Lung microvascular endothelial cell (primary cell): ENCODE data around the gene MEGF6. TPM values are rescaled to one million over a fixed set of nuclear protein-coding genes. Genes with fewer than 3 reads are reported as not detected.
"Not testable (repeated sequence)": the region's sequence is repeated elsewhere in the genome, so short reads cannot be mapped to it uniquely, and the experiment has no call there.

ENCODE experiments used
- DNase-seq, 2 donors: peaks; one replicate each; pipeline versions ENCODE4 v3.0.0 to v3.0.0-alpha.2; 2010; ENCODE audit warnings: low read depth in 2 of 2
- total RNA-seq: library from RNA; depleted of rRNA; stranded (reverse); fragments of >200 nt; gene quantifications from 2 replicates; pipeline ENCODE4 v1.2.1, GENCODE V29; 2014

Gene MEGF6
- total RNA-seq, 1 donor from 2014 or later = 212 TPM

DNA sequence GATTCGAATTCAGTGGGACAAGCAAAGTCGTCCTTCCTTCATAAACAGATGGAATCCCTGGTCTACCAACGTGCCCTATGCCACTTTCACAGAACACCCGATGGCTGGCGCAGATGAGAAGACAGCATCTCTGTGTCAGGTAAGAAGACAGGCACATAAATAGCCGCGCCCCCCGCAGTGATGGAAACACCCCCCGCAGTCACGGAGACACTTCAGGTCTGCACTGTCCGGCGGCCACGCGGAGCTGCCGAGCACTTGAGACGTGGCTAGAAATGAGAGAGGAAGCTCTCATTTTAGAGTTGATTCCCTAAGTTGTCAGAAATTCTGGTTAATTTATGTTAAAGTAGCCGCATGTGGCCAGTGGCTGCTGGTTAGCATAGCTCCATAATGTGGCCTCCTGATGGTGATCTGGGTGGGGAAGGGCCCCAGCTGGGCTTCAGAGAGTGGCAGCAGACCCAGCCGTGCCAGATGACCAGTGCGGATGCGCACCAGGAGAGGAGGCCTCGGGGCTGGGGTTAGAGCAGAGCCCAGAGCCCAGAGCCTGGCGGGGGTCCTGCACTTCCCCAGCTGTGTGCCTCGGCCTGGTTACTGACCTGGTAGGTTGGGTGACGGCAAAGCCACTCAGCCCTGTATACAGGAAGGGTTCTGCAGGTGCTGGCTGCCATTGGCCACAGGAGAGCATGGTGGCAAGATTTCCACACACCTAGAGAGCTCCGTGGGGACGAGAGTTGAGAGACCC is 16.4 kb upstream of the MEGF6 start:
- DNase-seq = no peak

DNA sequence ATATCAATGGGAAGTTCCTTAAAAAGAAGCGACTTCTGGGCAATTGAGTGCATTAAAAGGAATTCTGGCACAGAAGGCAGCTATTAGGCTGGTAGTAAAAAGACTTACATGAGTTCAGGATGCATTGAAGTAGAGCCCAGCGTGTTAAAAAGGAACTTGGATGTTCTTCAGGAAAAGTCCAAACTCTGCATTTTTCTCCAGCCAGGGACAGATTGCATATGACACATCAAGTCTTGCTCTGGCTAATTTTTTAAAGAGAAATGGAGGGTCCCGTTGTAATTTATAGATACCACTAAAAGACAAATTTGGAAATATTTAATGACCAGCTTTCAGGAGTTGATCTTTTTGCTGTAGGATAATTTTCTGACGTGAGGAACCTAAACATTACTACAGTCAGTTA is 14.7 kb upstream of the MEGF6 start:
- DNase-seq = no peak

GRCh38 chr1:3625151-3625907 is 14.0 kb upstream of the MEGF6 start:
- peak; percentile 64 to 75 for DNase-seq

GRCh38 chr1:3624200-3625136 is 13.2 kb upstream of the MEGF6 start, which contains the start of gene TPRG1L:
Gene TPRG1L (plus strand): TSS chr1:3625015. CDS start chr1:3625073, 58 bp downstream.
- DNase-seq = peak; percentile 97

GRCh38 chr1:3623441-3624199 is 12.3 kb upstream of the MEGF6 start:
- DNase-seq = no peak

GRCh38 chr1:3622102-3622501 is 10.8 kb upstream of the MEGF6 start:
- not testable (repeated sequence) for DNase-seq

- peak; percentile 32 to 47 for DNase-seq
These were observed 9.9 kb upstream of the MEGF6 start for GRCh38 chr1:3621151-3621671.

DNA sequence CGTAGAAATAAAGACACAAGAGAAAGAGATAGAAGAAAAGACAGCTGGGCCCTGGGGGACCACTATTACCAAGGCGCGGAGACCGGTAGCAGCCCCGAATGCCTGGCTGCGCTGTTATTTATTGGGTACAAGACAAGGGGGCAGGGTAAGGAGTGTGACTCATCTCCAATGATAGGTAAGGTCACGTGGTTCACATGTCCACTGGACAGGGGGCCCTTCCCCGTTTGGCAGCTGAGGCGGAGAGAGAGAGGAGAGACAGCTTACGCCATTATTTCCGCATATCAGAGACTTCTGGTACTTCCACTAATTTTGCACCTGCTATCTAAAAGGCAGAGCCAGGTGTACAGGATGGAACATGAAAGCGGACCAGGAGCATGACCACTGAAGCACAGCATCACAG is 9.4 kb upstream of the MEGF6 start:
- DNase-seq = no peak

DNA sequence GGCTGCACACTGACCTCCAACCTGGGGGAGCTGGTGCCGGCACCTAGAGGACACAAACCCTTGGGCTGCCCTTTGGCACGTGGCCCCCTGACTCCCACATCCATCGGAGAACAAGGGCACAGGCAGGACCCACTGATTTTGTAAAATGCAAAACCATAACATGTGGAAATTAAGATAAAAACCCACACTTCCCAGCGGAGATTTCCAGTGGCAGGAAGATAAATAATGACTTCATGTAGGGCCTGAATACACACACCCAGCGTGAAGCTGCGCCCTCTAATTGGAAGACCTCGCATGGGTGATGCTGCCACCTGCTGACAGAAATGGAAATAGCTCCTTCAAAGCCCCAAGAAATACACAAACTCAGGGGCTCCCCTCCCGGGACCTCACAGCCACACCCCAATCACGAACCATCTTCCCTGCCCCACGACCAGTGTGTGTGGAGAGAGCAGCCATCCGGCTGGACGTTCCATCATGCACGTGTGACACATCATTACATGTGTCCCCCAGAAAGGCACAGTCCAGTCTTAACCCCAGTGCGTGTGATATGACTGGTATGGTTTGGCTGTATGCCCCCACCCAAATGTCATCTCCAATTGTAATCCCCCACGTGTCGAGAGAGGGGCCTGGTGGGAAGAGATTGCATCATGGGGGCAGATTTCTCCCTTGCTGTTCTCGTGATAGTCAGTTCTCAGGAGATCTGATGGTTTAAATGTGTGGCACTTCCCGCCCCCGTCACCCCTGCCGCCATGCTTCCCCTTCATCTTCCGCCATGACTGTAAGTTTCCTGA is 7.8 kb upstream of the MEGF6 start:
- DNase-seq = peak; percentile 82 to 90

- DNase-seq = no peak
These were observed 7.2 kb upstream of the MEGF6 start for GRCh38 chr1:3618531-3618880.

- DNase-seq = no peak
These were observed 6.6 kb upstream of the MEGF6 start for GRCh38 chr1:3617806-3618345.

DNA sequence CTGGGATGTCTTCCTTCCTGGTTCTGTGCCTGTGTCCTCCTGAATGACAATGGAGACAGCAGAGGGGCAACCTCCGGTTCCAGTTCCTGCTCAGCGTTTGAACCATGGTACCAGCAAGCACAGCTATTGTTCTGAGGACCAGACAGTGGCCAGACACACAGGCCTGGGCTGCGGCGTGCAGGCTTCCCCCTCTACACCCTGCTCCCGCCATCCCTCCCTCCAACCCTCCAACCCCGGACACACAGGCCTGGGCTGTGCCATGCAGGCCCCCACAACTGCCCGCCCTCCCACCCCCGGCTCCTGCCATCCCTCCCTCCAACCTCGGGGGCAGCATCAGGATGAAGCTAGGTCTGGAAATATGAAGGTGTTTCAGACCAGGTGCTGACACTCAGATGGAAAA is 5.6 kb upstream of the MEGF6 start:
- DNase-seq = peak in 1 of 2 donors; percentile 47

GRCh38 chr1:3614755-3615742 is 3.7 kb upstream of the MEGF6 start:
- peak; percentile 18 to 48 for DNase-seq

GRCh38 chr1:3612123-3612522 is 815 bp upstream of the MEGF6 start:
- no peak for DNase-seq

GRCh38 chr1:3610527-3611169 is 660 bp downstream of the MEGF6 start:
- no peak for DNase-seq

DNA sequence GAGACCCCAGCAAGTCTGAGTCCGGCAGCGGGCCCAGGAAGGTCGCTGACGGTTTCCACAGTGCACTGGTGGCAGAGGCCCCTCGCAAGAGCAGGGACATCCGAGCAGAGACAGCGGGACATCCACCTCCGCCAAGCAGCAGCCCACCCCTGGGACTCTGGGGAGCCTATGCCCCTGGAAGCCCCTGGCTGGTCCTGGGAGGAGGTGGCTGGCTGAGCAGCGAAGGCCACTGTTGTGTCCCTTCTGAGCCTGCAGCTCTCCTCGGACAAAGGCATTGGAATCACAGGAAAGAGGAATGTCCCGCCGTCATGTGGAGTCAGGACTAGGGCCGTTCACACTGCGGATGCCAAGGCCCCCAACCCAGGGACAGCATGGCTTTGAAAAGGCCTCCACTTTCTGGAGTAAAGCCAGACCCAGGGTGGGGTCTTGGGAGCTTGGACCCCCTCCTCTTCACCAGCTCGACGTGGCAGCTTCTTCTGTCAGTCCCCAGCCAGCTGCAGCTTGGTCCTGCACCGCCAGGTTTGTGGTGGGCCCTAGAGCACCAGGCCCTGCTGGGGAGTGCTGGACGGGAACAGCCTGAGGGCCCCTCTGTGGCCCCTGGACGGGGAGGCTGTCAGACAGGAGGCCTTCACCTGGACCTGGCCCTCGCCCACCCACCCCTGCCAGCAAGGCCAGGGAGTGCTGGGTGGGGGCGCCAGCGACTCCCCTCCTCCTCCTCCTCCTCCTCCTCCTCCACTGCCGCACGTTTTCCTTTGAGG is 1.4 kb downstream of the MEGF6 start:
- no peak for DNase-seq
